ENCODE data around the gene RAD51C. TPM values are rescaled to one million over a fixed set of nuclear protein-coding genes. Genes with fewer than 3 reads are reported as not detected.
"Not testable (repeated sequence)": the region's sequence is repeated elsewhere in the genome, so short reads cannot be mapped to it uniquely, and the experiment has no call there.

RAD51C gene
- total RNA-seq, 1 donor from 2014 or later: 9.4 TPM

GRCh38 chr17:58669853-58670252 lies 22.5 kb upstream of the RAD51C start:
- Histone ChIP-seq H3K4me2 (ENCODE audit: low read length) (no peak overlapping the region), H3K9me3 (ENCODE audit: insufficient read depth, low read depth, low read length) (no peaks in the 10 kb centered on the region), H3K27ac (ENCODE audit: low read depth, low read length) (no peak overlapping the region), H4K20me1 (ENCODE audit: insufficient read depth, low read length) (no peaks in the 10 kb centered on the region), H3K4me1 (ENCODE audit: insufficient read depth, low read length) (peaks cover 4% of the 10 kb centered on the region), H3K9ac (ENCODE audit: low read length) (no peak overlapping the region), H3K27me3 (ENCODE audit: insufficient read depth, low read length) (no peaks in the 10 kb centered on the region), H3K36me3 (ENCODE audit: insufficient read depth, low read length) (no peaks in the 10 kb centered on the region), H3K4me3 (ENCODE audit: insufficient read depth, low read depth, low read length) (no peak overlapping the region), H2AFZ (ENCODE audit: low read depth, low read length) (no peak overlapping the region), H3K79me2 (ENCODE audit: insufficient read depth, low read length) (no peaks in the 10 kb centered on the region)
- Mint-ChIP-seq H3K27ac (ENCODE audit: unreplicated experiment) (no peak overlapping the region), H3K4me3 (ENCODE audit: unreplicated experiment) (no peak overlapping the region), H3K36me3 (ENCODE audit: low read depth, unreplicated experiment) (no peaks in the 10 kb centered on the region), H3K4me1 (ENCODE audit: low read depth, unreplicated experiment) (peaks cover 6% of the 10 kb centered on the region), H3K9me3 (ENCODE audit: unreplicated experiment) (no peaks in the 10 kb centered on the region), H3K27me3 (ENCODE audit: low read depth, unreplicated experiment) (peaks cover 6% of the 10 kb centered on the region)
- FAIRE-seq: no peak
- no peak for TF ChIP-seq CTCF (IDR thresholded peaks at IDR 0.05; ENCODE audit: insufficient read depth, low read depth, low read length)
- no peak for TF ChIP-seq EZH2 (IDR thresholded peaks at IDR 0.05; ENCODE audit: insufficient read depth, low read length)
- DNase-seq (ENCODE audit: low read depth): no peak

GRCh38 chr17:58671969-58672368 lies 20.4 kb upstream of the RAD51C start:
- Mint-ChIP-seq H3K27me3 (ENCODE audit: low read depth, unreplicated experiment) (peaks cover 8% of the 10 kb centered on the region), H3K4me1 (ENCODE audit: low read depth, unreplicated experiment) (peaks cover 6% of the 10 kb centered on the region), H3K27ac (ENCODE audit: unreplicated experiment) (no peak overlapping the region), H3K9me3 (ENCODE audit: unreplicated experiment) (no peaks in the 10 kb centered on the region), H3K4me3 (ENCODE audit: unreplicated experiment) (no peak overlapping the region), H3K36me3 (ENCODE audit: low read depth, unreplicated experiment) (no peaks in the 10 kb centered on the region)
- TF ChIP-seq CTCF (IDR thresholded peaks at IDR 0.05; ENCODE audit: insufficient read depth, low read depth, low read length) (no peak), EZH2 (IDR thresholded peaks at IDR 0.05; ENCODE audit: insufficient read depth, low read length) (no peak)
- peaks cover 5% of the 10 kb centered on the region for H3K4me1 ChIP-seq (ENCODE audit: insufficient read depth, low read length)
- no peaks in the 10 kb centered on the region for H3K9me3 ChIP-seq (ENCODE audit: insufficient read depth, low read depth, low read length)
- H3K27ac ChIP-seq (ENCODE audit: low read depth, low read length): no peak overlapping the region
- H3K79me2 ChIP-seq (ENCODE audit: insufficient read depth, low read length): no peaks in the 10 kb centered on the region
- H3K27me3 ChIP-seq (ENCODE audit: insufficient read depth, low read length): no peaks in the 10 kb centered on the region
- H3K9ac ChIP-seq (ENCODE audit: low read length): no peak overlapping the region
- H3K36me3 ChIP-seq (ENCODE audit: insufficient read depth, low read length): no peaks in the 10 kb centered on the region
- H2AFZ ChIP-seq (ENCODE audit: low read depth, low read length): no peak overlapping the region
- DNase-seq (ENCODE audit: low read depth) (no peak), FAIRE-seq (no peak)
- H3K4me2 ChIP-seq (ENCODE audit: low read length): no peak overlapping the region
- no peak overlapping the region for H3K4me3 ChIP-seq (ENCODE audit: insufficient read depth, low read depth, low read length)
- H4K20me1 ChIP-seq (ENCODE audit: insufficient read depth, low read length): no peaks in the 10 kb centered on the region

GRCh38 chr17:58677194-58677880 lies 15.1 kb upstream of the RAD51C start:
- Histone ChIP-seq H3K9me3 (ENCODE audit: insufficient read depth, low read depth, low read length) (no peaks in the 10 kb centered on the region), H2AFZ (ENCODE audit: low read depth, low read length) (no peak overlapping the region), H3K4me3 (ENCODE audit: insufficient read depth, low read depth, low read length) (no peak overlapping the region), H3K27me3 (ENCODE audit: insufficient read depth, low read length) (no peaks in the 10 kb centered on the region), H3K9ac (ENCODE audit: low read length) (no peak overlapping the region), H4K20me1 (ENCODE audit: insufficient read depth, low read length) (no peaks in the 10 kb centered on the region), H3K79me2 (ENCODE audit: insufficient read depth, low read length) (no peaks in the 10 kb centered on the region), H3K4me1 (ENCODE audit: insufficient read depth, low read length) (peaks cover 7% of the 10 kb centered on the region), H3K4me2 (ENCODE audit: low read length) (peak overlapping the region; percentile 36), H3K36me3 (ENCODE audit: insufficient read depth, low read length) (no peaks in the 10 kb centered on the region), H3K27ac (ENCODE audit: low read depth, low read length) (no peak overlapping the region)
- no peak for FAIRE-seq
- Mint-ChIP-seq H3K27ac (ENCODE audit: unreplicated experiment) (no peak overlapping the region), H3K36me3 (ENCODE audit: low read depth, unreplicated experiment) (no peaks in the 10 kb centered on the region), H3K9me3 (ENCODE audit: unreplicated experiment) (no peaks in the 10 kb centered on the region), H3K4me1 (ENCODE audit: low read depth, unreplicated experiment) (peaks cover 3% of the 10 kb centered on the region), H3K27me3 (ENCODE audit: low read depth, unreplicated experiment) (peaks cover 5% of the 10 kb centered on the region), H3K4me3 (ENCODE audit: unreplicated experiment) (no peak overlapping the region)
- peak; percentile 29 for DNase-seq (ENCODE audit: low read depth)
- TF ChIP-seq CTCF (IDR thresholded peaks at IDR 0.05; ENCODE audit: insufficient read depth, low read depth, low read length) (no peak), EZH2 (IDR thresholded peaks at IDR 0.05; ENCODE audit: insufficient read depth, low read length) (no peak)

GRCh38 chr17:58678287-58678686 lies 14.1 kb upstream of the RAD51C start:
- H2AFZ ChIP-seq (ENCODE audit: low read depth, low read length); H3K9me3 Mint-ChIP-seq (ENCODE audit: unreplicated experiment); H4K20me1 ChIP-seq (ENCODE audit: insufficient read depth, low read length); H3K4me2 ChIP-seq (ENCODE audit: low read length); FAIRE-seq; H3K9me3 ChIP-seq (ENCODE audit: insufficient read depth, low read depth, low read length); H3K36me3 Mint-ChIP-seq (ENCODE audit: low read depth, unreplicated experiment); H3K4me3 ChIP-seq (ENCODE audit: insufficient read depth, low read depth, low read length); H3K27ac Mint-ChIP-seq (ENCODE audit: unreplicated experiment); H3K27me3 ChIP-seq (ENCODE audit: insufficient read depth, low read length); H3K27me3 Mint-ChIP-seq (ENCODE audit: low read depth, unreplicated experiment); DNase-seq (ENCODE audit: low read depth); H3K79me2 ChIP-seq (ENCODE audit: insufficient read depth, low read length); H3K4me1 ChIP-seq (ENCODE audit: insufficient read depth, low read length); H3K36me3 ChIP-seq (ENCODE audit: insufficient read depth, low read length); H3K4me3 Mint-ChIP-seq (ENCODE audit: unreplicated experiment); H3K4me1 Mint-ChIP-seq (ENCODE audit: low read depth, unreplicated experiment); H3K9ac ChIP-seq (ENCODE audit: low read length); H3K27ac ChIP-seq (ENCODE audit: low read depth, low read length): not testable (repeated sequence)
